HepG2 (cell line): Measurements from ENCODE around the gene SEMA3C.
A peak's percentile ranks its signal among the peaks of the same experiment; 100 is the strongest.

Source experiments
- CTCF ChIP-seq: sonication (generic); formaldehyde crosslinking; IDR thresholded peaks from 2 replicates; pipeline ENCODE4 v1.5.0; 2020; ENCODE audit warnings: mild to moderate bottlenecking, missing genetic modification reagents, moderate library complexity
- FOXK1 ChIP-seq: sonication (generic); formaldehyde crosslinking; IDR thresholded peaks from 2 replicates; pipeline ENCODE4 v1.4.0; 2020; ENCODE audit warnings: low read depth, missing genetic modification reagents, borderline replicate concordance
- FUBP1 ChIP-seq: sonication (generic); formaldehyde crosslinking; IDR thresholded peaks from 2 replicates; pipeline ENCODE4 v1.5.1; 2020; ENCODE audit warnings: missing genetic modification reagents, mild to moderate bottlenecking, borderline replicate concordance
- KLF6 ChIP-seq: IDR thresholded peaks from 2 replicates; pipeline ENCODE4 v1.8.0; 2016; ENCODE audit warnings: missing biosample characterization, missing genetic modification reagents
- POLR2A ChIP-seq, 2 experiments: IDR thresholded peaks; 2 replicates each; pipeline ENCODE4 v1.6.1; 2011; ENCODE audit warnings: low read depth in 2 of 2, low read length in 2 of 2, mild to moderate bottlenecking in 1 of 2, moderate library complexity in 1 of 2; ENCODE audit not compliant: insufficient read depth in 1 of 2
- TAF1 ChIP-seq: sonication (generic); formaldehyde crosslinking; IDR thresholded peaks from 2 replicates; pipeline ENCODE4 v1.4.0; 2020; ENCODE audit warnings: missing genetic modification reagents
- TBL1XR1 ChIP-seq: fragments of 150-350 bp; IDR thresholded peaks from 2 replicates; pipeline ENCODE4 v1.6.1; 2014; ENCODE audit warnings: borderline replicate concordance, low read length; ENCODE audit not compliant: partially characterized antibody
- ZNF251 ChIP-seq: sonication (generic); formaldehyde crosslinking; IDR thresholded peaks from 2 replicates; pipeline ENCODE4 v1.9.0; 2021; ENCODE audit warnings: mild to moderate bottlenecking, missing genetic modification reagents
- ZNF274 ChIP-seq: sonication (generic); formaldehyde crosslinking; IDR thresholded peaks from 2 replicates; pipeline ENCODE4 v1.5.1; 2020; ENCODE audit warnings: mild to moderate bottlenecking, missing genetic modification reagents

GRCh38 chr7:80732630-80733029 is 186.2 kb downstream of the SEMA3C start:
- TF ChIP-seq CTCF (CRISPR knock-in tag): peak; percentile 29; the same call in 1 of the 2 replicates
- no peak for TF ChIP-seq KLF6
- TF ChIP-seq FOXK1: no peak
- TF ChIP-seq FUBP1: no peak
- TF ChIP-seq ZNF274 (CRISPR knock-in tag): no peak
- TF ChIP-seq ZNF251: no peak
- no peak for TF ChIP-seq TAF1 (CRISPR knock-in tag)
- TF ChIP-seq TBL1XR1: no peak
- no peak for TF ChIP-seq POLR2A (IDR thresholded peaks at IDR 0.05; ENCODE audit: insufficient read depth in 1 of 2, low read depth in 2 of 2, low read length in 2 of 2)
